Gastrocnemius medialis (tissue), 4 donors: ENCODE measurements around the gene ZNF574.

Experiments used
- CTCF ChIP-seq, 5 experiments: fragments of 450-650 bp in 3 of 5; fragments of 200-600 bp in 2 of 5; sonication (generic) in 2 of 5; IDR thresholded peaks in 4 of 5; conservative IDR thresholded peaks in 1 of 5; 1 replicate in 4 of 5; 2 replicates in 1 of 5; pipeline ENCODE4 v1.5.1; 2016 to 2019; ENCODE audit warnings: antibody characterized with exemption in 5 of 5, mild to moderate bottlenecking in 3 of 5, moderate library complexity in 3 of 5
- POLR2A ChIP-seq, 2 donors: fragments of 450-650 bp; IDR thresholded peaks; one replicate each; pipeline ENCODE4 v1.6.1; 2017; ENCODE audit warnings: antibody characterized with exemption in 2 of 2, mild to moderate bottlenecking in 2 of 2, moderate library complexity in 2 of 2

- no peak for TF ChIP-seq CTCF (IDR thresholded peaks at IDR 0.05 in 4 of 5, conservative IDR thresholded peaks at IDR 0.05 in 1 of 5)
- TF ChIP-seq POLR2A (IDR thresholded peaks at IDR 0.05), result no peak
These were observed 20.4 kb downstream of the ZNF574 start for GRCh38 chr19:42096255-42096837.
